Cortex of kidney (tissue), 1 donor: ENCODE results near the gene RAD51B.

Experiments used
- DNase-seq: peaks from one replicate; lab custom pipeline; 2025; lab: John Stamatoyannopoulos, UW

The RAD51B gene

DNA sequence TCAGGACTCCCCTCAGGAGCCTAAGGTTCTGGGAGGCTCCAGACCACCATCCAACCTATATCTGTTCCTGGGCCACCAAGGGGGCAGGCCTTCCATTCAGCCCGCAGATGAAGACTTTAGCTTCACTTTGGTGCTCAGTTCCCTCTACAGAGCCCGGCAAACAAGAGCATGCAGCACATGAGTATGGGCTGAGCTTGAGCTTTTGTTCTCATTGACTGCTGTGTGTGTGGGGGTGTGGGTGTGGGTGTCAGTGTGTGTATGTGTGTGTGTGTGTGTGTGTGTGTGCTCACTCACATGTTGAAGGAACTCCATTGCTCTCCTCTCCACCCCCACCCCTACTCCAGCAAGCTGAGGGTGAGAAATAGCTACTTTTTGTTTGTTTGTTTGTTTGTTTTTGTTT, 754.1 kb downstream of the RAD51B start:
- DNase-seq = no peak

DNA sequence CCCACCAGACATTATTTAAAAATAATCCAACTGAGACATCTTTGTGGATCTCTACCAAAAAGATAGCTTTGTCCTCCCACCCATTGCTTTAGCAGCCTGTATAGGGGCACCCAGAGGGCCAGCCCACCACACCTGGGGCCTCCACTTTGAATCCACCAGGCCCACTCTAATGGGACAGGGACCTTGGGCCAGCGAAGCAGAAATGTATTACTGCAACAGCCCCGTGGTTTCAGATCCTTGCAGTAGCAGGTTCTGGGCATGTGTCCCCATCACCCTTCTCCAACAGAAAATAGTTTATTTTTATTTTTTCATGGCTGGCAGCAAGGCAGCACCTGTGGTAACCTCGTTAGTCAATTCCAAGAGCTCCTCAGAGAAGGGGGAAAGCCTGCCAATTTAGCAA, 754.9 kb downstream of the RAD51B start:
- no peak for DNase-seq

DNA sequence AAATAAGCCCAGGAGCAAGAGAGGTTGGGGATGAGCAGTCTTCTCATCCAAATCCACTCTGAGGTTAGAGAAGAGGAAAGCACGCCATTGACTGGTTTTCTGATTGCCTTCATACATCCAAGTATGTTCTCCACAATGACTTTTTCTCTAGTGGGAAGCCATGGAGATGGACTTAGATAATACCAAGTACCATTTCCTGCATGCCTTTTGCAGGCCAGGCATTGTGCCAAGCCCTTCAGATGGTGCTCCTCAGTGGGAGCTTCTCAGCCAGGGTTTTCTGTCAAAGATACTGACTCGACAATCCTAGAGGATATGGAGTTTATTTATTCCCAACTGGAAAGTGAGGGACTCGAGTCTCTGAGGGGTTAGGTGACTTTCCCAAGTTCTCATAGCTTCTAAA, 755.3 kb downstream of the RAD51B start:
- no peak for DNase-seq

DNA sequence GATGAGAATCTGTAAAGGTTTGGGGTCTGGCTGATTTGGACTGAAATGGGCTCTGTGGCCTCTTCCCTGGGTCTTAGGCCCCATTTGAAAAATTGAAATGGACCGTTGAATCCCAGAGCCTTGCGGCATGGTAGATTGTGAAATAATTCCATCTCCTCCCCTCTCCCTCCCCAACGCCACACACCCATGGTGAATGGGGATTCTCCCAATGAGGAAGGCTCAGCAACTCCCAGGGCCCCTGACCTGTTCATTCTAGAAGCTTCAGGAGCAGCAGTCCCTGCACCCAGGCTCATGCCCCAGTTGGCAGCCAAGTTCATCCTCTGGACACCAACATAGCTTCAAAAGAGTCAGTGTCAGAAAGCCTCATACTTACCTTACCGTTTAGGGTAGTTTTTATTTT, 755.8 kb downstream of the RAD51B start:
- no peak for DNase-seq

DNA sequence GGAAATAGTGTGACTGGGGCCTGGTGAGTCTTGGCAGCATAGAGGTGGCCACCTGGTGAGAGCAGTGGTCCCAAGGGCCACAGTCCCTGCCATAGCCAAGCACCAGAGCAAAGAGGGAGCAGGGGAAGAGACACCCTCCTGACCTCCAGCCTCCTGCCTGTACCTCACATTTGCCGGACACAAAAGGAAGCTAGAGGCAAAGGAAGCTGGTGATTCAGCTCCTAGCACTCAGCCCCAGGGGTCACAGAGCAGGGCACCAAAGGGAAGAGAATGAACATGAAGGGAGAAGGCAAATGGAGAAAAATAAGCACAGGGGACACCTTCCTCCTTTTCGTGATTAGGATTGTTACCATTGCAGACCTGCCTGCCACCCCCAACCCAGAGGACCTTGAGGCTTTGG, 756.5 kb downstream of the RAD51B start:
- no peak for DNase-seq

DNA sequence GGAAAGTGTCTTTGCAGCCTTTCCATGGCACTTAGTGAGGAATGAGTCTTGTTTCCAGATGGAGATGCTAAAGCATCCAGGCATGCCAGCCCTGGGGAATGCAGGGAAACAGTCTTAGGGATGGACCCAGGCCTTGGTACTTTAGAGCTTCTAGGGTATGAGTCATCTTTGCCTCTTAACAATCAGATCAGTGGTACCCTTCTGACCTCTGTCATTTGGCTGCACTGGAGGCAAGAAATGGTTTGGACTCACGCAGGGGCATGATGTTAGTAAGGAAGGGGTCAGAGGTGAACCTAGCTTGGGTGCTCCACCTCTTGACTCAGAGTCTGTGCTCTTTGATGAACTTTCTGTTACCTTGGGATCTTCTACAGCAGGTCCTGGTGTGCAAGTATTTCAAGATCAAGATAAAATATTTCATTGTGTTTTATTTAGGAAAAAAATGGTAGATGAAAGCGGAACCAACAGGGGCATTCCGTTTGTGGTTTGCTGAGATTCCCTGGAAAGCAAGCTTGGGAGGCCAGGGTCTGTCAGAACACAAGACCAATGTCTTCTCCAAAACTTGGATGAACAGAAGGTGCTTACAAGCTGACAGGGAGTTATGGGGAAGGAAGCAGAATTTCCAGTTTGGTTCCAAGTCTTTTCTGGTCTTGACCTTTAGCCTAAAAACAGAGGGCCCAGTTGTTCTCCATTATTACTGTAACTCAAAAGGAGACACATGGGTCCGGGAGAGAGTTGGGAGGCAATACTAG, 757.1 kb downstream of the RAD51B start:
- DNase-seq = no peak

DNA sequence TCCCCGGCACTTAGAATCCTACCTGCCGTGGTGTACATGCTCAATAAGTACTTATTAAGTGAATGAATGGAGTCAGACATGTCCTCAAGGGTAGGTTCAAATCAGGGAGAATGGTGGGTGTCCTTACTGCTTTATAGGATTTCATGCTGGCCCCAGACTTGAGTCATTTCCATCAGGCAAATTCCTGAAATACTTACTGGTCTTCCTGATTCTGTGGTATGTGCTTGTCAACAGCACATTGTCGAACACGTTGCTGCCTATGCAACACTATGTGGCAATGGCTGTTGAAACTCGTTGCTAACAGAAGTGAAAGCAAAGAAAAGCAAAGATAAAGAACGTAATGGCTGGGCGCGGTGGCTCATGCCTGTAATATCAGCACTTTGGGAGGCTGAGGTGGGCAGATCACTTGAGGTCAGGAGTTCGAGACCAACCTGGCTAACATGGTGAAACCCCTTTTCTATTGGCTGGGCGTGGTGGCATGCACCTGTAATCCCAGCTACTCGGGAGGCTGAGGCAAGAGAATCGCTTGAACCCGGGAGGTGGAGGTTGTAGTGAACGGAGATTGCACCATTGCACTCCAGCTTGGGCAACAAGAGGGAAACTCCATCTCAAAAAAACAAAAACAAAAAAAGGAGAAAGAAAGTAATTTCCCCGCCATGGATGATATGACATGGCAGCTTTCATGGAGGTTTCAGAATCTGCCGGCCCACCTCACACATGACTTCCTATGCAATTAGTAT, 758.4 kb downstream of the RAD51B start:
- DNase-seq = no peak

DNA sequence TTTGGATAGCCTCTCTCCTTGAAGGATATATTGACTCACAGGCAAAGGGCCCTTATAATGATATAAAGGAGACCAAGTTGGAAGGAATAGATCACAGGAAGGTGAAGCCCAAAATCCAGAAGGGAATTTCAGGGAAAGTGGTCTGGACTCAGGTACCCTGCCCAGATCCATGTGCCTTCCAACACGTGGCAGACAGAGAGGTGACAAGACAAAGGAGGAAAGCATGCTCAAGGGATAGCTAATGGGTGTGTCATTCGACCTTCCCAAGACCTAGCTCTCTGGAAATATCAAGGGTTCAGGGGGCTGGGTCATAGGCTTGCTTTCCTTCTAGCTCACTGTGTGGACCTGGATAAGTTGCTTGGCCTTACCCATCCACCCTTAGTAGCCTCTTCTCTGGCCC, 759.0 kb downstream of the RAD51B start:
- DNase-seq = no peak

DNA sequence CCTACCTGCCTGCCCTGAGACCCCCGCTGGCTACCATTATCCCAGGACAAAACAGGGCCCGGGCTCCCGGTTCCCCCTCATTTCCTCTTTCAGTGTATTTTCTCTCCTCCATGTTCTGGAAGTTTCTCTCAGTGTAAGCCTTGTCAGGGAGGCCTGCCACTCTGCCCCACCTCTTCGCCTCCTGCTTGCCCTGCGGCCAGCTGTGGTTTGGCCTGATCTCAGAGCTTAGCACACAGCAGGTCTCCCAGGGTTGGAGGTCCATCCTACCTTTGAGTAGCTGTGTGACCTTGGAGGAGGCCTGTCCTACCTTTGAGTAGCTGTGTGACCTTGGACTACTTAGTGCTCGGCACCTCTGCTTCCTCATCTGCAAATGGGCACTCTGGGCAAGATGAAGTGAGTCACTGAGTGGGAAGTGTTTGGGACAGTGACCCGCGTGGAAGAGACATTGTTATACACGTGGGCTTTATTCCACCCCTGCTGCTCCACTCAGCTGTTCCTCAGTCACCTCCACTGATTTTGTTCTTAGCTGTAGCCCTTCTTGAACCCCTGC, 760.6 kb downstream of the RAD51B start:
- DNase-seq = no peak

DNA sequence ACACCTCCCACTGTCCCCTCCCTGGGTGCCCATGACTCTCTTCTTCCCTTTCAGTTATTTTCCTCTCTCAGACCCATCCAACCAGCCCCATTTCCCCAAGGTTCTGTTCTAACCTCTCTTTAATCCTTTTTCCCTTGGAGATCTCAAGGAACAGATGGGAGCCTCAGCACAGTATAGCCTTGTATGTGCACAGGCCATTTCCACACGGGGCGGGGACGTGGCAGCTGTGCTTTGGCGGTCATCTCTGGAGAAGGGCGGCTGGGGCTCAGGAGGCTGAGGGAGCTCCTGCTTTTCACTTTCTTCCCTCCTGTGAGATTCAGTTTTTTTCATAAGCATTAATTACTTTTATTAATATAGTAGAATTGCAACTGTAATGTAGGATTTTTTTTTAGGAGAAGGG, 761.1 kb downstream of the RAD51B start:
- DNase-seq = no peak

DNA sequence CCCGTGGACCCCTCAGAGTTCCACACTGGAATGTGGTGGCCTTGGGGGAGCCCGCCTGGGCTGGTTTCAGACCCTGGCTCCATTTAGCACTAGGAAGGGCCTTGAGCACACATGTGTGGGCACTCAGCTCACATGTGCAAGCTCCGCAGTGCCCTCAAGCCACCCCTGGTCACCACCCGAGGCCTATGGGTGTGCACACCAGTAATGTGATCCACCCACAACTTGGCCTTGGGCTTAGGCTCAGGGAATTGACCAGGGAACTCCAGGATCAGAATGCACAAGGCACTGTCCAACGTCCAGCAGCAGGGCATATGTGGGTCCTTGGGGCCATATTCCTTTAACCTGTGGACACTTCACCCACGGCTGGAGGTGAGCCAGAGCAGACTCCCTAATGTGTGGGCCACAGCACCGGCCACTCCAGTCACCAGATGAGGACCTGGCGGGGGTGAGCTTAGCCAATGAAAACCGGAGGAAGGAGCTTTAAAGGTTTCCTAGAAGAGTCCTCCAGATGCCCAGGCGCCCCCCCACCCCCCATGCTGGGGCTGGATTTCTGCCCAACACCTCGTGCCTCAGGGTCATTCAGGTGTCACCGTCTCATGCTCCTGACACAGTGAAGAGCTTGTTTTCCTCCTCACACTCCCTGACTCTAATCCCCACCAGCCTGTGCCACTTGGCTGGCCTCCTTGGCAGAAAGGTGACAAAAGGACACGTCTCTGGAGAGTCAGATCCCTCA, 764.1 kb downstream of the RAD51B start:
- DNase-seq = no peak

DNA sequence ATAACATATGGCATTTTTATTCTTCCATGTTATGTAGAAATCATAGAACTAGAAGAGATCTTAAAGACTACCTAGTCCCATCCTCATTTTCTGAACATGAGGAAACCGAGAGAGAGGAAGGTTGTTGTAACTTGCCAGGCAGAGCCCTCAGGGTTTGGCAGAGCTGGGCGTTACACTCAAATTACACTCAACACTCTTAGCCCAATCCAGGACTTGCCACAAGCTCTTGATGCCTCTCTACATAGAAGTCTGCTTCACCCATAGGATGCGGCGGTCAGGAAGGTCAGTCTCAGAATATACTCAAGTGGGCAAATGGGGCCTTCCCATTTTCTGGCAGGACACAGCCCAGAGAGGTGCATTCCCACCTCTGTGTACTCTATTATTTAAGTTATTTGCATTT, 765.2 kb downstream of the RAD51B start:
- DNase-seq = no peak

DNA sequence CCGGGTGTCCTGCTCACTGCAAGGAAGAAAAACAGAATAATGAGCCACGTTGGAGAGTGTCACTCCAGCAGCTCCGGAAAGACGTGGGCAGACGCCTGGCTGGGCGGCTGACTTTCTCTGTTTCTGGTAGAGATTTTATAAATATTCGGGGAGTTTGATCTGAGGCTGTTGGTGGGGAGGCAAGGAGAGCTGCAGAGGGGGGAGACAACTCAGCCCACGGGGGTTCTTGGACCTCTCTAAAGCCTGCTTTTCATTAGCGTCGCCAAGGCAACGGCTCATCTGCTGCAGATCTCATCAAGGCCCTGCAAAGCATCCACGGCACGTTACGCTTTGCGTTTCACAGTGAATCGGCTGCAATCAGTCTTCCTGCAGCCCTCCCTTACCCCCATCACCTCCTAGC, 766.1 kb downstream of the RAD51B start:
- no peak for DNase-seq

DNA sequence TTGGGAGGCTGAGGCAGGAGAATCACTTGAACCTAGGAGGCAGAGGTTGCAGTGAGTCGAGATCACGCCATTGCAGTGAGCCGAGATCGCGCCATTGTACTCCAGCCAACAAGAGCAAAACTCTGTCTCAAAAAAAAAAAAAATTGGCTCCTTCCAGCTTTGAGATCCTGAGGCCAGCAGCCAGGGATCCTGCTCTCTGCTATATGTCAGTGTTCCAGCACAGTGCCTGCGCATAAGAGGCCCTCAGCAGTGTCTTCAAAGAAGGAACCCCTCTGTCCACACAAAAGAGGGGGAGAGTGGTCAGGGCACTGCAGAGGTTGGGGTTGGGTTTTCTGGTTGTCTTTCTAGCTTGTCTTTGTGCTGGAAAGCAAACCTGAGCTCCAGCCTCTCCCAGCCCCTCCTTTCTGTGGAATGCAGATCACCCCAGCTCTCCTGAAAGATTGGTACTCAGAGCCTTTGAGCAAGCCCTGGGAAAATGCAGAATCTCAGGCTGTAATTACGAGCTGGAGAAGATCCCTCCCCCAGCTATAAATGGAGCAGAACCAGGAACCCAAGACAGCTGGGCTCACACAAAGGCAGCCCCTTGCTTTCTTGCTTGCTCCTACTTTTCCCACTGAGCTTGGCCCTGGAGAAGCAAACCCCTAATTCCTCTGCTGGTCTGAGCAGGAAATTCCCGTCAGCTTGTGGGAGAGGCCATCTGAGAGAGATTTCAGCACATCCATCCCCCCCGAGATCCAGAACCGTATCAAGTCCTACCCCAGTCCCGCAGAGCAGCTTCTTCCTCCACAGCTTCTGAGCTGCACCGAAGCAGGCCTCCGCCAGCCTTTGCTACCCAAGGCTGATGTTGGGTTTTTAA, 767.5 kb downstream of the RAD51B start:
- DNase-seq = no peak

DNA sequence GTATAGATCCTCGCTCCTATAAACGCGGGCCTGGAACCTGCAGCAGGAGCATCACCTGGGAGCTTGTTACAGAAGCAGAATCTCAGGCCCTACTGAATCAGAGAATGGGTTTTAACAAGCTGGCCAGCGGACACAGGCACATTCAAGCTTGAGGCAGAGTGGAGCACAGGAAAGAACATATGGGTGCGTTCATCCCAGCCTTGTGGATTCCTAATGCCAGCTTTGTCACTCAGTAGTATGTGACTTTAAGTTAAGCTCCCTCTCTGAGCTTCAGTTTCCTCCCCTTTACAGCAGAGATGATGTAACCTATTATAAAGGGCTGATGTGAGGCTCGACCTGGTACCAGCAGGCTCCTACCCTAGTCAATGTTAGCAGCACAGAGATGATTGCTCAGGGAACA, 768.4 kb downstream of the RAD51B start:
- DNase-seq = no peak

DNA sequence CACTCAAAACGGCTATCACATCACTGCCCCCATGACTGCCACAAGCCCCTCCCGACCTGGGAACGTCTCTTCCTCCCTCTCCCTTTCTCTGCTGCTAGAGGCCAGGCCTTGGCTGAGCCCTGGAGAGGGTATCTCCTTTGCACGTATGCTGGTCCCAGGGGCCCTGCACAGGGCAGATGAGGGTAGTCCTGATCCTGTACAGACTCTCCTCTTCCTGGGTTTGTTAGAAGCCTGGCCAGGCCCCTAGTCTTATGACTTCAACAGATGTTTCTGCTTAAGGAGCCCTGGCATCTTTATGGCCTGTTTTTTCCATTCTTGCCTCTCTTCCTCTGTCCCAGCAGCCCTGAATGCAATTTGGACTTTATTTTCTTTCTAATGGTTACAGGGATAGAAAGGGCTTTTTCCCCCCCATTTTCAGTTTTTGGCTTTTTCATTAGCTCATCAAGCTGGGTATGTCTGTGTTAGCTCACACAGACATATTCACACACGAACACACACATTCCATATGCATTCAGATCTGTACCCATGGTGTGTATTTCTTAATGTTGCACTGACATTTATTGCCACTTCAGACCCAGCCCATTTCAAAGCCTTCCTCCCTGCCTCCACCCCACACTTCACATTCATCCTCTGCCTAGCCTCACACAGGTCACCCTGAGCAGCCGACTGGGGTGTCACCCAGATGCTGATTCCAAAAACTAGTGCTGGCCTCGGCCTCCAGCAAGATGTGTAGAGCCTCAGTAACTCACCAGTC, 770.0 kb downstream of the RAD51B start:
- DNase-seq = no peak

DNA sequence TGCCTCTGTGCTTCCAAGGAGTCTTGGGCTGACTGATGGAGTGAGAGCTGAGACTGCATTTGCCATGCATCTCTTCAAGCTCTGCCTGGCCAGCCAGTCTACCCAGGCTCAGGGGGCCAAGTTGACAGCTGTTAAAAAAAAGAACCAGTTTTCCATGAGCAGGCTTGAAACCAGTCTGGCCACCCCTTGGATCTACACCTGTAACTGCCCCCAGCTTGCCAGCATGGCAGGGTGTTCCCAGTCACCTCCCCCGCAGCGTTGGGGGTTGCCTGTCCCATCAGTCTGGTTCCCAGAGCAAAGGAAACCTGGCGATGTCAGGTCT, 770.6 kb downstream of the RAD51B start:
- DNase-seq = no peak

DNA sequence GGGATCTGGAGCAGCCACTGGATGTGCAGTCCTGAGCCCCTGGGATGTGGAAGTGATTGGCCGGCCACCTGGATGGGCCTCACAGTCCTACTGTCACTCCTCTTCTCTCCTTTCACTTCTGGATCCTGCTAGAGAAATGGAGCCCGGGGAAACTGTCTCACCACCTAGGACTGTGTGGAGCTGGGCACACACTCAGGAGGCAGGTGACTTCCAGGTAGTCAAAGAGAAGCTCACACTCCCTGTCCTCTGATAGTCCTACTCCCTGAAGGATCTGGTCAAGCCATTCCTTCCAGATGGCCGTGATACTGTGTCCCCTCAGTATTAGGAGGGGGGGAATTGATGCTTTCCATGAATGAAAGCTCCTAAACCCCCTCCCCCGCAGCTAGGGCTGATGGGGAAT, 772.2 kb downstream of the RAD51B start:
- no peak for DNase-seq

DNA sequence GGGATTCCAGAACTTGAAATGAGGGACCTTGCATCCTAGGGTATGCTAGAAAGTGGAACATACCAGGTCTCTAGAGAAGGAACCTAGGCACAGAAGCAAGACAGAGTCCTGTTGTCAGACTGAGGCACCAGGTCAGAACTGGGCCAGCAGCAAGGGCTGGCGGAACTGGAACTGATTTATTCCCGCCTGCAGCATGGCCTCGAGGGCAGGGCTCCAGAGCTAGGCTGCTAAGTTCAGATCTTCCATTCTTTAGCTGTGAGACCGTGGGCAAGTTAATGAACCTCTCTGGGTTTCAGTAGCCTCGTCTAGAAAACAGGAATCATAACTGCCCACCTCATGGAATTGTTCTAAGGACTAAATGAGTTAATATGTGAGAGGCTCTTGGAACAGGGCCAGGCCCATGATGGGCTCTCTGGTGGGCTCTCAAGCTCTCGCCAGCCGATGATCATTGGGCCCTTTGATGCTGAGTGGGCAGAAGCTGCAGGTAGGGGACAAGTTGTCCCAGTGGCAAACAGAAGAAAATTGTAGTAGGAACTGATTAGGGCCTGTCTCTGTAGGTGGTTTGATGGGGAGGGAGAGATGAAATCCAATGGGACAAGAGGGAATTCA, 773.5 kb downstream of the RAD51B start:
- DNase-seq = no peak

DNA sequence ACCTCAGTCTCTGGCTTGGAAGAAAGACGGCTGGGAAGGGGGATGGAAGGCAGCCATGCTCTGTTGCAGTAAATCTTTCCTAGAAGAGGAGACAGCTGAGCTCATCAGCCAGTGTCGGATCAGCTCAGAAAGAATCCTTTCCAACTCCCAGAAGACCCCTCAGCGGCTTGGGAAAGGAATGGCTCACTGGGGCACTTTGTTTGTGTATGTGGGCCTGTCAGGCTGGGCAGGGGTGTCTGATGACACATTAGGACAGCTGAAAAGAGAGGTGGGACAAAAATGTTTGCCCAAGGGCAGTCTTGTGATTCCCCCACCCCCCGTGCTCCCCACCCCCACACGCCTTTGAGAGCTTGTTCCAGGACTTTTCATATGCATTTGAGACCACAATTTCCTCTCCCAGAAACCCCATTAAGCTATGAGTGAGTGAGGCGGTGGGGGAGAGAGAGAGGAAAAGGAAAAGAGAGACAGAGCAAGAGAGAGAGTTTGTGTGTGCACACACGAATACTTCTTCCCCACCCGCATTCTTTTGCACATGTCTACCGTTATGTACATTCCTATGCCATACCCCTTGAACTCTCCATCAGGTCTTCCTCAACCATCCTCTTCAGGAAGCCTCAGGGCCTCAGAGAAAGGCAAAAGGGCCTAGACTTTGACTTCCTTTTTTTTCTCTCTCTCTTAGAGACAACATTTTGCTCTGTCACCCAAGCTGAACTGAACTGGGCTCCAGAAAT, 774.4 kb downstream of the RAD51B start:
- DNase-seq = no peak
